ENCODE measurements around the gene ITGB5. TPM values are rescaled to one million over a fixed set of nuclear protein-coding genes. Genes with fewer than 3 reads are reported as not detected.

The ITGB5 gene
- total RNA-seq, 6 experiments from 2014 or later = 61.3 to 125 (median 98.4) TPM

GRCh38 chr3:124923833-124924232 lies 36.7 kb upstream of the ITGB5 start:
- Histone ChIP-seq H3K36me3 (no peaks in the 10 kb centered on the region), H3K9me3 (no peaks in the 10 kb centered on the region), H3K4me1 (peaks cover 0 to 3% (median 0%) of the 10 kb centered on the region in 4 donors), H3K4me3 (no peak overlapping the region), H3K27ac (no peak overlapping the region), H3K27me3 (no peaks in the 10 kb centered on the region)
- TF ChIP-seq POLR2A (IDR thresholded peaks at IDR 0.05) = no peak
- no peak for TF ChIP-seq CTCF (IDR thresholded peaks at IDR 0.05)
- intact Hi-C loops (cut with DNase I) = no loop called here
- no peak for DNase-seq
- no peak for ATAC-seq

DNA sequence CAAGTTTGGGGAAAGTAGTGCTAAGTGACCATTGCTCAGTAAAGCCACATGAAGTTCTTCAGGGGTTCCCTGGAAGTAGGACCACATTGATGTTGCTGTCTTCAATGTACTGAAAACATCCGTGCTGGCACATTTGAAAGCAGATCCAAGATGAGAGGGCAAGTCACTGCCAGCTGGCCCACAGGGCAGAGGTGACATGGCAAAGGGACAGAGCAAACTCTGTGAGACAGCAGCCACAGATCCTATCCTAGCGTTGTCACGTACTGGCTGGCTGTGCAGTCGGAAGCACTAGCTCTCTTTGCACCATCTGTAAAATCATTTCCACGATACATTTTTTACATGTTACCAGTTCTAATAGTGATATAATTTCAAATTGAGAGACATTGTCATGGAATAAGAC lies 33.6 kb upstream of the ITGB5 start:
- ATAC-seq (peak; percentile 91 to 96 (median 93)), DNase-seq (peak; percentile 69 to 79 (median 77))
- Histone ChIP-seq H3K27ac (no peak overlapping the region), H3K4me1 (peaks cover 0 to 11% (median 0%) of the 10 kb centered on the region in 4 donors), H3K4me3 (no peak overlapping the region), H3K9me3 (no peaks in the 10 kb centered on the region), H3K27me3 (no peaks in the 10 kb centered on the region), H3K36me3 (no peaks in the 10 kb centered on the region)
- intact Hi-C loops (cut with DNase I) = no loop called here
- TF ChIP-seq CTCF (IDR thresholded peaks at IDR 0.05) = no peak
- no peak for TF ChIP-seq POLR2A (IDR thresholded peaks at IDR 0.05)
- 27% methylated on average over 5 of the region's 5 CpGs for WGBS (ENCODE audit: insufficient coverage, low coverage, low lambda C conversion rate, missing lambda C conversion rate)

DNA sequence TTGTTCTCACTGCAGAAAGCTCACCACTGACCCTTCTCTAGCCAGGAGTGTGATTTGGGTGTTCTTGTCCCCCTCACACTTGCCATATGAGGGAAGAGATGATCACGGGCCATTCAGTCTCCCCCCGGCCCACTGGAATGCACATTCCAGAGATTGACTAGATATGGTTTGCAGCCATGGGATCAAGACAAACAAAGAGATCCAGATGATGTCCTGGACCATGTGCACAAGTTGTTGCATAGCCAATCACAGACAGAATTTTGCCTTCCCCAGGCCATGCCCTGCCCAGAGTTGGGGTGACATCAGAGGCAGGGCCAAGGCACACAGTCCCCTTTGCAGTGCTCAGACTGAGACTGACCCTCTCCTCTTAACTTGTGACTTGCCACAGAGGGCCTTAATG lies 32.6 kb upstream of the ITGB5 start:
- Histone ChIP-seq H3K27ac (no peak overlapping the region), H3K36me3 (no peaks in the 10 kb centered on the region), H3K9me3 (no peaks in the 10 kb centered on the region), H3K4me3 (no peak overlapping the region), H3K4me1 (peaks cover 0 to 11% (median 0%) of the 10 kb centered on the region in 4 donors), H3K27me3 (no peaks in the 10 kb centered on the region)
- intact Hi-C loops (cut with DNase I) = no loop called here
- ATAC-seq (no peak), DNase-seq (no peak)
- TF ChIP-seq POLR2A (IDR thresholded peaks at IDR 0.05) = no peak
- no peak for TF ChIP-seq CTCF (IDR thresholded peaks at IDR 0.05)
- no CpG with 5 or more reads among the region's 2 CpGs for WGBS (ENCODE audit: insufficient coverage, low coverage, low lambda C conversion rate, missing lambda C conversion rate)

DNA sequence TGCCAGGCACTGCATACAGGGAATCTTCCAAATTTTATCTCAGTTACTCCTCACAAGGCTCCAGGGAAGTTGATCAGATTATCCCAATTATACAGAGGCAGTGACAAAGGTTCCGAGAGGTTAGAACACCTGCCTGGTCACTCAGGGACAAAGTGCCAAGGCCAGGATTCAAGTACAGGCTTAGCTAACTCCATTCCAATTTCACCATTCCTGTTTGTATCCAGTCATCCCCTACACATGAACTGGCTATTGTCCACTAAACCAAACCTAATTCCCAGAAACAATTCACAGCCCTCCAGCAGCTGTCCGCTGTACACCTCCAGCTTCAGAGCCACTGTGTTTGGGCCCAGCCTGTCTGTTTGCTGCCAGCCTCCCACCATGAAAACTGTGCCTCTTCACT lies 31.4 kb upstream of the ITGB5 start:
- H3K9me3 ChIP-seq = no peaks in the 10 kb centered on the region
- intact Hi-C loops (cut with DNase I) = no loop called here
- ATAC-seq (peak in 3 of 4 donors; percentile 50 to 63 (median 61)), DNase-seq (peak in 1 of 3 donors; percentile 50)
- TF ChIP-seq POLR2A (IDR thresholded peaks at IDR 0.05) (no peak), CTCF (IDR thresholded peaks at IDR 0.05) (no peak)
- H3K27ac ChIP-seq = no peak overlapping the region
- no peaks in the 10 kb centered on the region for H3K27me3 ChIP-seq
- no peaks in the 10 kb centered on the region for H3K36me3 ChIP-seq
- peaks cover 0 to 11% (median 0%) of the 10 kb centered on the region in 4 donors for H3K4me1 ChIP-seq
- WGBS (ENCODE audit: insufficient coverage, low coverage, low lambda C conversion rate, missing lambda C conversion rate) = no CpG with 5 or more reads among the region's 2 CpGs
- no peak overlapping the region for H3K4me3 ChIP-seq

GRCh38 chr3:124916837-124917409 lies 29.8 kb upstream of the ITGB5 start:
- H3K4me3 ChIP-seq = no peak overlapping the region
- no peaks in the 10 kb centered on the region for H3K27me3 ChIP-seq
- WGBS (ENCODE audit: insufficient coverage, low coverage, low lambda C conversion rate, missing lambda C conversion rate) = 44% methylated on average over 6 of the region's 8 CpGs
- no peak overlapping the region for H3K27ac ChIP-seq
- DNase-seq (no peak), ATAC-seq (peak; percentile 21 to 39 (median 30))
- peaks cover 0 to 11% (median 0%) of the 10 kb centered on the region in 4 donors for H3K4me1 ChIP-seq
- intact Hi-C loops (cut with DNase I) = no loop called here
- H3K9me3 ChIP-seq = no peaks in the 10 kb centered on the region
- no peaks in the 10 kb centered on the region for H3K36me3 ChIP-seq
- TF ChIP-seq POLR2A (IDR thresholded peaks at IDR 0.05) (no peak), CTCF (IDR thresholded peaks at IDR 0.05) (no peak)

All from right lobe of liver (tissue), 6 donors.